GM04504 (cell line): ENCODE results near the gene SETBP1.

Source experiments
- DNase-seq: peaks from one replicate; pipeline ENCODE4 v3.0.0-alpha.2; 2012; ENCODE audit warnings: low read depth

Gene SETBP1

DNA sequence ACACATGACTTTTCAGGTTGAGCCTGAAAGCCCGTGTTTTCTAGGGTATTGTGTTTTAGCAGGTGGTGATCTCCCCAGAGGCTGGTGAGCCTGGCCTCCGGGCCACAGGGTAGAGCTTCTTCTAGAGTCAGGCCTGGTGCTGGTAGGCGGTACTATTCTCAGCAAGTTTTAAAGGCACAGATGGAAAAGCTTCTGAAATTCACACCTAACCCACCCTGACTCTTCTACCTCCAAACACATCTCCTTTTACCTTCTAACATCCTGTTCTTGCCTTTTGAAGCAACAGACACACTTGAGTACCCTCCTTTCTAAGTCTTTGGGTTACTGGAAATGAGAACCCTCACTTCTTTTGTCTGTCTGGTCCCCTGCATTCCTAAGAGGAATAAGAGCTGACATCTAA is 191.1 kb downstream of the SETBP1 start:
- DNase-seq = no peak

DNA sequence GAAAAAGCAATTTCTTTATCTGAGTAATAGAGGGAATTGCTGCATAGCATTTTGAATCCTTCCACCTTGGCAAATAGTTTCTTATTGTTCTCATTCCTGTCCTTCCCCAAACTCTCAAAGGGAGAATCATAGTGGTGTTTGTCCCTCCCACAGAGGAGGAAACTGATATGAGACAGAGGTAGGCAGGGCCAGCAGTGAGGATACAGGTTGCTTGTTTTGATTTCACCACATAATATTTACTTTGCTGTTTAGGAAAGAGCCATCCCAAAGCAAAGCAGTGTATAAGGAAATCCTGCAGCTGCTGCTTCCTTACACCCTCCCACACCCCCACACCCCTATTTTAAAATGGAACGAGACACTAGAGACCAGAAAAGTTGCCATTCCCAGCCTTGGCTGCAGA is 195.3 kb downstream of the SETBP1 start:
- DNase-seq = no peak

DNA sequence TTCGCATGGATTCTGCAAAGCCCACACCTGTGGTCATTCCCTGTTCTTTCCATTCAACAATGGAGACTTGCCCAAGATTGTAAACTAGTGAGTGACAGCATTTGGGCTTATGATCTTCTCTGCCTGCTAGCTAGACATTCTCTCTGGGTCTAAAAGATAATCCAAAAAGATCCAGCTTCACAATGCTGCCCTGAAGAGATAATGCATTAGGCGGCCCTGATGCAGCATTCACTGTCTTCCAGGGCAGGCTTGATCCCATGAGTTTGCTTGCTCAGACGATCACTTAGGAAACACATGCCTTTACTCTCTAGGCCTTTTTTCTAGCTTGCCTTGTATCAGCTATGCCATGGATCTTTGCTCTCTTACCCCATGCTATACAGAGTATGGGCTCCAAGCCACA is 196.1 kb downstream of the SETBP1 start:
- no peak for DNase-seq

DNA sequence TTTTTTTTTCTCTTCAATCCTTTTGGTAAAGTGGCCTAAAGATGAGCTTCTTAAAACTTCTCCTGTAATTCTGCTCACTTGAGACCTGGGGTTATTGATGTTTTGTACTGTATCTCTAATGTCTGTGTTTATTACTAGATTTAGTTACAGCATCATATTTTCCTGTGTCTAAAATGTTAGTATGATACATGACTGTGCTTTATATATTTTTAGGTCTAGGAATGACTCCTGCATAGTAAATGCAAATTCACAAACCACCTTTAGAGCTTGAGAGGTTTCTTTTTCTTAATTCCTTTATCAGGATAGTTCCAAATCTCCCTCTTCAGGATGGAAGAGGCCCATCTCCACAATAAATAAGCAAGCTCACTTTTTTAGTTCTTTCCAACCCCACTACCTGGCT is 197.6 kb downstream of the SETBP1 start:
- DNase-seq = no peak

DNA sequence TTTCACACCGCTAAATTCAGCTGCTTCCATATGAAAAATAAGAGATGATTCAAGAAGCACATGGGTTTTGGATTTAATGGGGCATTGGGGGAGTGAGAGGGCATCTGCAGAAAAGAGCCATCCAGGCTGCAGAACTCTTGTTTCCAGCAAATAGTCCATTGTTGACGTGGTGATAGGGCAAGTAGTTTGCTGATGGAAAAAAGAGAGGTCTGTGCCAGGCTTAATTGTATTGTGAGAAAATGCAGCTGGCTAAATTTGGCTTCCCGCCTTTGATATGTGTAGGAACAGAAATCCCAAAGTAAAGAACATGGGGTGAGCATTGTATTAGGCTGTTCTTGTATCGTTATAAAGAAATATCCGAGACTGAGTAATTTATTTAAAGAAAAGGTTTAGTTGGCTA is 199.5 kb downstream of the SETBP1 start:
- DNase-seq = no peak

DNA sequence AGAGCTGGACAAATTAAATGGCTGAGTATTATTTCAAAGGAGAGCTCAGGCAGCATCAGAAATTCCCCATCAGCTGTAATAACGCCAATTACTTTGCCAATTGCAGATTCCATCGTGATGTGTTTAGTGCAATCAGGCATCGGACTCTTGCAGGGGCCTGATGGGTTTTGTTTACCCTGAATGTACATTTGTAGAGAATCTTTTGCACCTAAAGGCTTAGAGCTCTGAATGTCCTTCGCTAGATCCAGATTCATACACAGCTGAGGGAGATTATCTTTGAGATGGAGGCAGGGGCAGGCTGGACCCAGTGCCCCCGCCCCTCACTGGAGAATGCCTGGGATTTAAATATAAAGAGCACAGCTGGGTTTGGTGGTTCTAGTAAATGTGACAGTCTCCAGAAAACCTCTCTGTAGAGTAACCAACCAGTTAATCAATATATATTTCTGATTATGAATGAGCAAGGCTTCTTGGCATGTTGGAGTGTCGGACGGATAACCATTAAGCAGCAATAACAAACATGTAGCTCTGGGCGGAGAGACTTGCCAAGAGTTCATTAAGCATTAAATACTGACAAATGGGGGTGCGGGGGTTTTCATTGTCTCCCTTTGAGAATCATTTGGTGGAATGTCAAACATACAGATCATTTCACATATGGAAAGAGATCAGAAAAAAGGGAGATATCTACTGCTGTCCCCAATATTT is 200.9 kb downstream of the SETBP1 start:
- no peak for DNase-seq

DNA sequence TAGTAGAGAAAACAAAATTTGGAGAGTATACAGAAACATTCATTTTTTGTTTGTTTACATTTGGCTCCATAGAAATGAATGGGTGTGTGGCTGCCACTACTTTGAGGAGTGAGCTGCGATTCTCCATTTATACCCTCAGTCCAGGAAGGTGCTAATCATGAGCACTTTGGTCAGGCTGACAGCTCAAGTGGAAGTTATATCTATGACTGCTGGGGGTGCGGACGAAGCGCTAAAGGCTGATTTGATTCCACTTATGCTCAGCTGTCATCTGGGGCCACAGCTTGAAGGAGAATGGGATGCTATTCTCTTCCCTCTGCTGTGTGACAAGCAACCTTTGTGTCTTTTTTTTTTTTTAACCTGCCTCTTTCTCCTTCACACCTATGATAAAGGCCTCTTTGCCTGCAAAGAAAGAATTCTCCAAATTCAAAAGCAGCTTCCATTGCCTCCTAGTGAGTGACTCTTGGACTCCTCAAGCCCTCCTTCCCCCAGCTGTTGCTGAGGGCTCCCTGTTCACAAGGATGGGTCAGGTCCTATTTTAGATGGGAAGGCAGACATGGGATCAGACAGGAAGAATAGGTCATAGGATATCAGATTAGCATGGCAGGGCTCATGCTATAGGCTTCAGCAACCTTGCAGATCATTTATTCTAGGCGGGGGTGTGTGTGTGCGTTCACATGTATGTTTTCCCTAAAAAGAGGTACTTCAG is 201.6 kb downstream of the SETBP1 start:
- no peak for DNase-seq

DNA sequence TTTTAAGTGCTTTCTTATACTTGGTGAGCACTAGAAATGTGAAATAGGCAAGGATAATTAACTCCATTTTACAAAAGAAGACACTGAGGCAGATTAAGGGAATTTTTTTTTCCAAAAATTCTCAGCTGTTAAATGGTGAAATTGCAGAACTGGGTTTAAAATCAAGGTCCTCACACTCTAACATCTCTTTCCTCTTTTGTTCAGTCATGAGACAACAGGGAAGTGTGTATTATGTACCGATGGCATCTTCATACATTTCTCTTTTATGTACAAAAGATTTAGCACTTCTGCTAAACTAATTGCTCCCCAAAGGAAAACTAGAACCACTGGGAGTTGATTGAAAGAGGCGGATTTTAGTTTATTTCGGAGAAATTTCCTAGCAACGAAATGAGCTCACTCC is 203.0 kb downstream of the SETBP1 start:
- DNase-seq = no peak

DNA sequence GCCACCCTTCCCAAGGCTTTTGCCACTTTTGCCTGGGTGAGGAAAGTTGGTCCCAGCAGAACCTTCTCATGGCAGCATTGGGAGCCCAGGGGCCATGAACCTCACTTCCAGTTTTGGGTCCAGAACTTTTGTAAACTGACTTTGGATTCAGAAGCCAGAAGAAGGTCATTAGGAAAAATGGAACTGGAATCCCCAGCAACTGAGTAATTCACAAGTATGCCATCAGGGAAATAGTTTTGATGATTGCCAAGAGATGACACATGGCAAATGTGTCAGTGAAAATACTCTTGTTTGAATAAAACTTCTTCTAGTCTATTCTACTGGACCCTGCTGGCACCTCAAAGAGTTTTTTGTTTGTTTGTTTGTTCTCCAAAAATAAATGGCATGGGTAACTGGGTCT is 203.7 kb downstream of the SETBP1 start:
- DNase-seq = peak; percentile 22

DNA sequence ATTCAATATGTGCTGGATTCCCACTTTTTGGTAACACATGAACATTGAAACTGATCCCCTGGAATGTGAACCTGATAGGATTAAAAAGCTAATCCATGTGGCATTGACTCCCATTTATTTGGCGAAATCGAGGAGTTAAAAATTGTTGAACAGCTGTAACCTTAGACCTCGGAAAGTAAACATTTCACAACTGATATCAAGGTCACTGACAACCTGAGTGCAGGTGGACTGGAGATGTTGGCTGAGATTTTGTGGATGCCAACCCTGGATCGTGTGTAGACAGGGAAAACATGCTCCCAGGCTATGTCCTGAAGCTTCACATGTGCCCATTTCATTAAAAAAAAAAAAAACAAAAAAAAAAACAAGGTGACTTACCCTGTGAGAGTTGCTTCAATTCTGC is 204.8 kb downstream of the SETBP1 start:
- DNase-seq = no peak

DNA sequence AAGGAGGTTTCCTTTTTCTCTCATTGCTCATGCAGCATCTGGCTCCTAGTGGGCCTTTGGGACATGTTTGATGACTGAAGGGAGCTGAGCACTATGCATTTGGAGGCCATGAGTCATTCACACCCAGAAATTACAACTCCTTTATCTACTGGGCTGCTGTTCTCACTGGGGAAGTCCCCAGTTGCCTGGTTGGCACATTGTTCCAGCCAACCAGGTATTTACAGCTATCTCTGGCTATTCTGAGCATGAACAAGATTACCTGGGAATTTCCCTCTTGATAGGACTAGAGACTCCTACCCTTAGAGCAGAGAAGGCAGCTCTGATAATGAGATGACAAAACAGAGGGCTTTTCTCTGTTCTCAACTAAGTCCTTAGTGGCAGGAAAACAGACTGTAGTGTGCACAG is 206.5 kb downstream of the SETBP1 start:
- DNase-seq = peak; percentile 40

DNA sequence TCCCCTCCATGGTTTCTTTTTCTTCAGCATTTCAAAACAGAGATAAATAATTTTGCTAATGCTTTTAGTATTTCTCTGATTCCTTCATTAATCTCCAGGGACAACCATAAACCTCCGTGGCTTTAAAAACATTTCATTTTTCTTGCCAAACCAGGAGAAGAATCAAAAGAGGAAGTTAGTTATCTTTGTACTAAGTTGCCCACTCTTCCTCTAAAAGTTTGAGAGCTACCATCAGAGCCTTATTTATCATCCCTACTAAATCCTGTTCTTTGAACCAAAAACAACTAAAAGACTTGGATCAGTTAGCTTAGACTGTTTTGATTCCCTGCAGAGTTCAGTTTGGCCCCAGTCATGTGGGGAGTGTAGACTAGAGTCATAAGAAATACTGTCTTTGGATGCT is 208.4 kb downstream of the SETBP1 start:
- DNase-seq = no peak

DNA sequence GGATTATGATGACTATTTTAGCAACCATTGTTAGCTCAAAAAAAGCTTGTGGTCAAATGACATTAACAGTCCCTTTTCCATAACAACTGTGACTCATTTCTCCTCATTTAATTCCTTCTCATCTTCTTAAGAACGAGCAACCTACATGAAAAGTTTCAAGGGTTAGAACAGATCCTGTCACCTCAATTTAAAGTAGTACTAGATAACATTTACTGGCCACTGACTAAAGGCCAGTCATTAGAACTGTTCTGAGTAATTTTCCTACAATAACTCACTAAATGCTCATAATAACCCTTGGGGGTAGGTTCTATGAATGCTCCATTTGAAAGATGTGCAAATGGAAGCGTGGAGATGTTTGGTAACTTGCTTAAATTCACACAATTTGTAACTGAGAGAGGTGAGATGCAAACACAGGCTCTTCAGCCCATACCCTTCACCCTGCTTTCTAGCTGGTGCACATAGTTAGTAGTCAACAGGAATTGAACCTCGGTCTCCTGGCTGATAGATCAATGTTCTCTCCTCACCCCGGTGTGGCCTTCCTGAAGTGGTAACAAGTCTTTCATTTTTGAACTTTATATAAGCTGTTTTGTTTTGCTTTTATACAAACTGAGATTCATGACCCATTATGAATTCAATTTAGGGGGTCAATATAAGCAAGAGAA is 212.5 kb downstream of the SETBP1 start:
- DNase-seq = no peak

DNA sequence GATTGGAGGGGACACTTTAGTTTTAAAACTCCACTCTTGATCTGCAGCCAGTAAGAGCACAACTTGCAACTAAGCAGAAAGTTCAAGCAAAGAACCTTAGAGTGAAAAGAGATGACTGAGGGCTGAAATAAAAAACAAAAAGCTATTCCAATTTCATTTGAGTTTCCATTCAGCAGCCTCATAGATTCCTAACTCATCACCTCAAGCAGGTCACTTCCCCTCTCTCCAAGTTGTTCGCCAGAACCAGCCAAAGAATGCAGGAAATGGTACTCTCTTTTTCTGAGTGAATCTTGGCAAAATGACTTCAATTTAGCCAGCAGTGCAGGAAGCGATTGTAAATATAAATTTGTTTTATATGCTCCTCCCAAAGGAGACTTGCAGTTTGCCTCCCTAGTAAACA is 213.3 kb downstream of the SETBP1 start:
- DNase-seq = no peak

DNA sequence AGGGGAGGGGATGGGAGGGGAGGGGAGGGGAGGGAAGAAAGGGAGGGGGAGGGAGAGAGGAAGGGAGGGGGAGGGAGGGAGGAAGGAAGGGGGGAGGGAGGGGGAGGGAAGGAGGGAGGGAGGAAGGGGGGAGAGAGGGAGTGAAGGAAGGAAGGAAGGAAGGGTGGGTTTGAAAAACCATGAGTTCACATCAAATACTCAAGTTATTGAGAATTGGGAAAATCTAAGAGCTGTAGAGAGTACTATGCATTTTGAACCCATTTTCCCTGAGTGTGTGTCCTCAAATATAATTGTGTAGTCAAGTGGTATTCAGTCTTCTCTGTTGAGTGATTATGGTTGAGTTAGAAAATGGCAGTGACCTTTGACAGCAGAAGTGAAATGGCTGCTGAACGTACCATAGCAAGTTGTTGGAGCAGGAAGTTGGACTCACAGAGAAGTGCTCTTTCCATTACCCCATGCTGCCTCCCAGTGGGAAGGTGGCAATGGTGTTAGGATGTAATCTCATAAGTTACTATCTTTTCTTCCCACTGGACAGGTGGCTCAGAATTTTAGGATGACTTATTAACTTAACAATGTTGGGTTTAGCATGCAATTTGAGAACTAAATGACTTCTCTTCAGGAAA is 214.6 kb downstream of the SETBP1 start:
- DNase-seq = peak; percentile 36

DNA sequence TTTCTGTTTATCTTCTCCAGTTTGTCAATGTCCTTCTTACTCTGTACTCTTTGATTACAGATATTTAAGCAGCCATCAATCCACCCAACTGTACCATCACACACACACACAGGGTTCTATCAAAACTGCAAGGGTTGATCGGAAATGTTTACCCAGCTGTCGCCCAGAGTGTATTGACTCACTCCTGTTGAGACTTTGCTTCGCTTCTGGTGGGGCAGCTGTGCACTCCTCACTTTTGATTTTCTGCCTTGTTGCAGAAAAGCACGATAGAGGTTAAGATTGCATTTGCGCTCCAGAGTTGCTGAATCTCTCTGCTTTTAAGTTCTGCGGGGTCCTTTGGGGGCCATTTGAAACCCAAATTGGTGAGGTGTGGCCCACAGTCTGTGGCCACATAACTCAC is 216.2 kb downstream of the SETBP1 start:
- no peak for DNase-seq

DNA sequence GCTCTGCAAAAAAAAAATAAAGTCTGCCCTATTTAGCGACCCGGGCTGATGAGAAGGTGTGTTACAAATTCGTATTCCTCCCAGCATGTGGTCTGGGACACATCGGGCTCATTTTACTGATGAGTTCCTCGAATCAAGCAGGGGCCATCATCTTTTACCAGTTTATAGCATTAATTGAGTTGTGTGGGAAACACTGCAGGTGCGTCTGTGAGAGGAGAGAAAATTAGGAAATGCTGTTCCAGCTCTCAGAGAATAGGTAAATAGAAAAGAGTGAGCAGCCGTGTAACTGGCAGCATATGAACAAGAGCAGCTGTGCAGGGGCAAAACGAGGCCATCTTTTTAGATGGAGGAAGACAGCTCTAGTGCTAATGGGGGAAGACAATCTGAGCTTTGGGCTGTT is 216.7 kb downstream of the SETBP1 start:
- no peak for DNase-seq

DNA sequence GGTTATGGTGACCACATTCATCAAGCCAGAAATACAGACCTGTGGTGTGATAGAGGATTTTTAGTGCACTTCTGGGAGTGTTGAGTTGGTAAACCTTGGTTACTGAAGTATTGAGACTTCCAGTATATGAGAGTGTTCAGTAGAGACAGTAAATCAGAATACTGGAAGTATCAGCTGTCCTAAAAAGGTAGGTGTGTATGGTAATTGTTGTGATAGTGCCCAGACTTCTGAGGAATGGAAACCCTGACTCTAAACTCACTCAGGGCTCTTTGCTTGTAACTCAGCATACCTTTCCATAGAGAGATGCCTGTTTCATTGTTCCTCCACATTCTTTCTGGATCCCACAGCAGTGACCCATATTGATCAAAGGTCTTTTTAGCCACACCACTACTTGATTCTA is 217.1 kb downstream of the SETBP1 start:
- DNase-seq = no peak

DNA sequence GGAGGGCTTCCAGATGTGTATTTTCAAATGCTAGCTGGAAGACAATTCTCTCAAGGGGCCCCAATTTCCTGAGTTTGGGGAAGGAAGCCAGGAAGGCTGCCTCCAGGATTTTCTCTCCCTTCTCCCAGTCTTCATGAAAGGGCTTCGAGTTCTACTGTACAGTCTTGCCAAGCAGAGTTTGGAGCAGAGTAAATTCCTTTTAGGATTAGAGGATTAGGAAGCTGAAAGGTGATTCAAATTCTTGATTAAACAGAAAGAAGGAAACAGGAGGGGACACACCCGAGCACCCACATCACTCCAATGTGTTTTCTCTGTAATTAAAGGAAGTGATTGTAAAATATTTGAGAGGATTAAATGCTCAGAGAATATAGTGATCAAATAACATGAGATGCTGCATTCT is 217.8 kb downstream of the SETBP1 start:
- no peak for DNase-seq

DNA sequence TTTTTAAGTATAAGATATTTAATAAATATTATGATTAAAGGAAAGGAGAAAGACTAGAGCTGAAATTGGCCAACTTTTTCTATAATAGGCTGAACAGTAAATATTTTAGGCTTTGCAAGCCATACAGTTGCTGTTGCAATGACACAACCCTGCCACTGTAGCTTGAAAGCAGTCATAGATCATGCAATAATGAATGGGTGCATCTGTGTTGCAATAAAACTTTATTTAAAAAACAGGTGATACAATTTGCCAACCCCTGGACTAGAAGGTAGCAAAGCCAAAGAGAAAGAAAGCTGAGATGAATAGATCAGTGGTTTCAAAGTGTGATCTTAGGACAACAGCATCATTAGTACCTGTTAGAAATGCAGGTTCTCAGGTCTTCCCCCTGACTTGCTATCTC is 219.1 kb downstream of the SETBP1 start:
- no peak for DNase-seq

DNA sequence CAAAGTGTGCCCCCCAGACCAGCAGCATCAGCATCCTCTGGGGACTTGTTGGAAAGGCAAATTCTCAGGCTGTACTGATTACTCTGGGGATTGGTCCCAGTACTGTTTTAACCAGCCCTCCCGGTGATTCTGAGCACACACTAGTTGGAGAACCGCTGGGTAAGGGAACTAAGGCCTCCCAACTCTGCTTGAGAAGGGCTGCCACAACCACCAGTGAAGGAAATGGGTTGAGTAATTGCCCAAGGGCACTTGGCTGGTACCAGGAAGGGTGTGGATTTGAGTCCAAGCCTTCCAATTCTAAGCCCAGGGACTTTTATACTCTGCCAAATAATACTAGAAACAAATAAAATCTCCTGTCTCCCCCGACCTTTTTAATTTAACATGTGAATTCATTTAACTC is 219.9 kb downstream of the SETBP1 start:
- no peak for DNase-seq

DNA sequence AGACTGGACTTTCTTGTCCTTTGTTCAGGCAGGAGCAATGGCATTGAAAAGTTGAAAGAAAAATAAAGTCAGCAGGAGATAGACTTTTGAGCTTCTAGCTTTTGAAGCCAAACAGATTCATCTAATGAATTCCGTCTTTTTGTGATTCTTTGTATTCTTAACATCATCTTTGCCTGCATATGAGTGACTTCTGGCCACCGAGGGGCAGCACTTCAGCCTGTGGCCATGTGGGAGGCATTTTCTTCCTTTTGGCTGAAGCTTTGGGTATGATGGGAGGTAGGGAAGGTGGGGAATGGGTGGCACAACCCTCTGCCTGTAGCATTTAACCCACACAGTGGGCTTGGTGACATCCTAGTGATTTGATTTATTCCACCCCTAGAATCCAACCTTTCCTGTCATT is 220.6 kb downstream of the SETBP1 start:
- no peak for DNase-seq

DNA sequence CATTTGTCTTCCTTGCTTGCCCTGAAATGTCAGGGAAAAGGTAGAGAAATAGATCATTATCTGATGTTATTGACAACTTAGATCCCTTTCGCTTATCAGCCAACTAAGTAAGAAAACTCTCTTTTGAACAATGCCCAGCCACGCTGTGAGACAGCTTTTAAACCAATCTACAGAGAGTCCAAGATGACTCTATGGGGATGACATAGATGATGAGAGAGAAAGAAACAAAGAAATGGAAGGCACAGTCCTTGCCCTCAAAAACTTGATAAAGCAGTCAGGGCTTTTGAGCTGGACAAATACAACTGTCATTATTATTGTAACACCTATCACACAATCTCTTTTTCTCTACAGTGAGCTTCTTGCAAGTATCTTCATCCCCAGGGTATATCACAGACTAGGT is 222.6 kb downstream of the SETBP1 start:
- DNase-seq = no peak
